GM19240 (cell line): Measurements from ENCODE around the gene DPYSL5.
"Not testable (repeated sequence)": the region's sequence is repeated elsewhere in the genome, so short reads cannot be mapped to it uniquely, and the experiment has no call there.

Experiments
- DNase-seq: peaks from one replicate; pipeline ENCODE4 v3.0.0; 2011; ENCODE audit warnings: low spot score; ENCODE audit not compliant: insufficient read length

Gene DPYSL5

GRCh38 chr2:26847655-26848335 is at the start of gene DPYSL5:
Gene DPYSL5 (plus strand): TSS chr2:26848132. CDS start chr2:26898500, 50,368 bp downstream.
- DNase-seq = no peak

GRCh38 chr2:26801328-26801727 is 46.6 kb upstream of the DPYSL5 start:
- DNase-seq = no peak

- DNase-seq = no peak
These were observed 46.1 kb upstream of the DPYSL5 start for GRCh38 chr2:26801796-26802195.

GRCh38 chr2:26805241-26805676 is 42.7 kb upstream of the DPYSL5 start:
- no peak for DNase-seq

GRCh38 chr2:26807788-26808460 is 40.0 kb upstream of the DPYSL5 start:
- no peak for DNase-seq

GRCh38 chr2:26809211-26809610 is 38.7 kb upstream of the DPYSL5 start:
- no peak for DNase-seq

- DNase-seq = no peak
These were observed 37.9 kb upstream of the DPYSL5 start for GRCh38 chr2:26809876-26810577.

GRCh38 chr2:26811261-26811660 is 36.7 kb upstream of the DPYSL5 start:
- DNase-seq = no peak

GRCh38 chr2:26811791-26812694 is 35.9 kb upstream of the DPYSL5 start:
- no peak for DNase-seq

- no peak for DNase-seq
These were observed 35.2 kb upstream of the DPYSL5 start for GRCh38 chr2:26812731-26813130.

GRCh38 chr2:26814072-26814765 is 33.7 kb upstream of the DPYSL5 start:
- not testable (repeated sequence) for DNase-seq

- DNase-seq = no peak
These were observed 31.0 kb upstream of the DPYSL5 start for GRCh38 chr2:26816893-26817292.

GRCh38 chr2:26818255-26818654 is 29.7 kb upstream of the DPYSL5 start:
- DNase-seq = no peak

- no peak for DNase-seq
These were observed 29.0 kb upstream of the DPYSL5 start for GRCh38 chr2:26818972-26819371.

- no peak for DNase-seq
These were observed 27.0 kb upstream of the DPYSL5 start for GRCh38 chr2:26820932-26821331.

- no peak for DNase-seq
These were observed 25.1 kb upstream of the DPYSL5 start for GRCh38 chr2:26822877-26823276.

- no peak for DNase-seq
These were observed 9.6 kb upstream of the DPYSL5 start for GRCh38 chr2:26838121-26838906.

- DNase-seq = no peak
These were observed 6.9 kb upstream of the DPYSL5 start for GRCh38 chr2:26840937-26841610.

- no peak for DNase-seq
These were observed 4.9 kb upstream of the DPYSL5 start for GRCh38 chr2:26843041-26843440.
